Activated T-cell treated with anti-CD3 and anti-CD28 coated beads, Interleukin-2, amount 50 U/mL, for 1 hour (primary cell): Measurements from ENCODE around the gene CCDC148.
"Not testable (repeated sequence)": the region's sequence is repeated elsewhere in the genome, so short reads cannot be mapped to it uniquely, and the experiment has no call there.

Source experiments
- DNase-seq: peaks from one replicate; pipeline ENCODE4 v3.0.0-alpha.2; 2020

Gene CCDC148

GRCh38 chr2:158346032-158346431 is 110.5 kb downstream of the CCDC148 start:
- DNase-seq, result no peak

DNA sequence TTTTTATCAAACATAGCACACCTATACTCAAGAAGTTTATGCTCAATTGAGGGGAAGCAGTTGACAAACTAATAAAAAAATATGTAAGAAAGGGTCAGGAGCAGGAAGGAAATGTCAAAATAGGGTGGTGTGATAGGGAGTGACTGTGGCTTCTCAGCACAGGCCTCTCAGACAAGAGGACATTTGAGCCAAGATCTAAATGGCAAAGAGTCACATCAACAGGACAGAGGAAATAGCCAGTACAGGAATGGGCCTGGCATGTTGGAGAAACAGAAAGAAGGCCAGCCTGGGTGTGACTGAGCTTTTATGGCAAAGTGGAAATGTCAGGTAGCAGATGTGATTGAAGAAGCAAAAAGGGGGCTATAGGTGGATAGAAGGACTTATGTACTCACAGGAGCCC is 117.0 kb downstream of the CCDC148 start:
- no peak for DNase-seq

DNA sequence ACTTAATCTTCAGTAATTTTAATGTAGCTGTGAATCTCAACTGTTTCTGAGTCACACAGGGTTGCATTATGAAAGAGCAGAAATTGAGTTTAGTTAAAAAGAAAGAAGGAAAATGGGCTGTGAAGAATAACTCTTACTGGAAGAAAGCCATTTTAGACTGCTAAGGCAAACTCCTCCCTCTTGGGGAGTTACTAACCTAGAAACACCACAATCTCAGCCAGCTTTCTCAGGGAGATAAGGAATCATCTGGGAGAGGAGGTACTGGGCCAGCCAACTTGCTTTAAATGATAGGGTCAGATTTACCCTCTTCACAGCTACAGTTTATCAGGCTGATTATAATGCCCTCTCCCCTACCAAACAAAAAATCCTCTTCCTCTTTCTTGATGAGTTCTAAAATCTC is 119.5 kb downstream of the CCDC148 start:
- DNase-seq, result no peak

DNA sequence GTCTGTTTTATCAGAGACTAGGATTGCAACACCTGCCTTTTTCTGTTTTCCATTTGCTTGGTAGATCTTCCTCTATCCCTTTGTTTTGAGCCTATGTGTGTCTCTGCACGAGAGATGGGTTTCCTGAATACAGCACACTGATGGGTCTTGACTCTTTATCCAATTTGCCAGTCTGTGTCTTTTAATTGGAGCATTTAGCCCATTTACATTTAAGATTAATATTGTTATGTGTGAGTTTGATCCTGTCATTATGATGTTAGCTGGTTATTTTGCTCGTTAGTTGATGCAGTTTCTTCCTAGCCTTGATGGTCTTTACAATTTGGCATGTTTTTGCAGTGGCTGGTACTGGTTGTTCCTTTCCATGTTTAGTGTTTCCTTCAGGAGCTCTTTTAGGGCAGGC is 124.8 kb downstream of the CCDC148 start:
- DNase-seq, result not testable (repeated sequence)

GRCh38 chr2:158325782-158326340 is 130.7 kb downstream of the CCDC148 start:
- no peak for DNase-seq

DNA sequence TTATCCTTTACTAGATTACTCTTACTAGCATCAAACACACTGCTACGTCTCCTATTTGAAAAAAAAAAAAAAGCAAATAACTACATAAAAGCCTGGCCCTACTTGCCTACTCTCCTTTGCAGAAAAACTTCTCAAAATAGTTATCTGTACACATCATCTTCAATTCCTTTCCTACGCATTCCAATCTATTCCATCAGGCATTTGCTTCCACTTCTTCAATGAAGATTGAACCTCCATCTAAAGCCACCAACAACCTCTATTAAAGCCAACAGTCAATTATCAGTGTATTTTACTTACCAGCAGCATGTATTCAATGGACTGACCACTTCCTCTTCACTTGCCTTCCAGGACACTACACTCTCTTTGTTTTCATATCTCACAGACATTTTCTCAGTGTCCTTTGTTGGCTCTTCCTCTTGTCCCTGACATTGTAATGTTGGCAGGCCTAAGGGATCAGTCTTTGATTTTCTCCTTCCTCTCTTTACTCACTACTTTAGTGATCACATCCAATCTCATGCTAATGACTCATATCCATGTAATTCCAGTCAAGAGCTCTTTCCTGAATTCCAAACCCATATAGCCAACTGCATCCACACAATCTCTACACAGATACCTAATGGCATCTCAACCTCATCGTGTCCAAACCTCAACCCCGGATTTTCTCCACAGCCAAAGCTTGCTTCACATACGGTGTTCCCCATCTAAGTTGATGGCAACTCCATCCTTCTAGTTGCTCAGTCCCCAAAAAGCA is 131.3 kb downstream of the CCDC148 start:
- no peak for DNase-seq

DNA sequence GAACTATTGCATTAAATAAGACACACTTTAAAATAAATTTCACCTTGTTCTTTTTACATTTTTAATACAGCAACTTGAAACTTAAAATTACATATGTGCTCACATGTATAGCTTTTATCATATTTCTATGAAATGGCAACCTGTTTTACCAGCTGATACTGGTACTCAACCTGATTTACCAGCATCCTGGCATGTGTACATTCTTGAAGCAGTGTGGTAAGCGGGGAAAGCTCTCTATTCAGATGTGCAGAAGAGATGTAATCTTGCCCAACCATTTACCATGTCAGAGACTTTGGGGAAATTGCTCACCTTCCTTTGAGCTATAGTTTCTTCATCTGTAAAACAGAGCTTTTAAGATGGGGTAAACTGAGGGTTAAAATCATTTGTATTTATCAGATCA is 133.2 kb downstream of the CCDC148 start:
- DNase-seq, result no peak

GRCh38 chr2:158321264-158321663 is 135.3 kb downstream of the CCDC148 start:
- no peak for DNase-seq

DNA sequence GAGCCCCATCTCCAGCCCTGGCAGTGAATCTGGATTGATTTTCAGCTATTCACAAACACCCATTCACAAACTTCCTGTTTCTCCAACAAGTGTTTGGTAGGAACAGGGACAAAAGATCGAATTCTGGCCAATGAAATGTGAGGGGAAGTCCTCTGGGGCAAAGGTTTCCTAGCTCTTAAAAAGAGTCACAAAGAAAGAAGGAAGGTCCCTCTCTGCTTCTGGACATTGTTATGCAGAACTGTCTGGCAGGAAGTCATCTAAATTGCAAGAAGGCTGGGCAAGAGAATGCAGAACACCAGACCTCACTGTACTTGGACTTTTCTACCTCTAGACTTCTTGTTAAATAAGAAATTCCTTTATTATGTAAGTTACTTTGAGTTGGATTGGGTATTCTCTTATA is 137.3 kb downstream of the CCDC148 start:
- no peak for DNase-seq

- no peak for DNase-seq
Measured at GRCh38 chr2:158317642-158318041, 138.9 kb downstream of the CCDC148 start.

DNA sequence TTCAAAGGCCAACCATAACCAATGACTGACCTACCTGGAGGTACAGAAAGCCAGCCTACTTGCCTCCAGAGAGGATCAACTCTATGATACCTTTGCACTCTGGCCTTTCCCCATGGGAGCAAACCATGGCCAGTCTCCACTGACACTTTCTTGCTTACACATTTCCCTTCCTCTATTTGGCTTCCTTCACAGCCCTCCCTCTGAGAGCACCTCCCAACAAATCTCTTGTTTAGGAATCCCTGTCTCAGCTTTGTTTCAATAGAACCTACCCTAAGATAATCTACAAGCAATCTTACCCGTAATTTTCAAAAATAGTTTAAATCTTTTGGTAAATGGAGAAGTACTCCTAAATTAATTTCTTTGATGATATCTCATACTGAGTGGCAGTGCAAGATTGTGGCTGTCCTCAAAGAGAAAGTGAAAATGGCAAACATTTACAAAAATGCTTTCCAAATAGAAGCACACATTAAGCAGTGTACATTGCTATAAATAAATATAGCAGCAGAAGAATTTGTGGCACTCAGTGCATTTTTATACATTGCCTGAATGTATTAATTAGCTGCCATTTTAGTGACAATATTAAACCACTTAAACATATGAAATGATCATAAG is 140.6 kb downstream of the CCDC148 start:
- no peak for DNase-seq

DNA sequence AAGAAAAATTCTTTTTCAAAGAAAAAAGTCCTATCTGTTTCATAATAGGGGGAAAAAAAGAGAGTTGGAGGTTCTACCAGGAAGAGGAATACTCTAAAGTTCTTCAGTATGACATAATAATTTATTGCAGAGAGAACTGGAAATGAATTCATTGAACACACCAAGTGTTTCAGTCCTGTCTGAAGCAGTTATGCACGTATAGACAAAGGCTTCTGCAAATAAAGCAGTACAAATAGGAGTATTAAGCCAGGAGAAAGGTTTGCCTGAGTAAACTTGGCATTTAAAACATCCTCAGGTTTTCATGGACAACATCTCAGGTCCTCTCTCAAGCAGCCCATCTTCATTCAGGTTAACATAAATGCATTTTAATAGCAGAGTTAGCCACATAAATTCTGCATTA is 141.6 kb downstream of the CCDC148 start:
- DNase-seq, result no peak

- no peak for DNase-seq
Measured at GRCh38 chr2:158313734-158314133, 142.8 kb downstream of the CCDC148 start.

DNA sequence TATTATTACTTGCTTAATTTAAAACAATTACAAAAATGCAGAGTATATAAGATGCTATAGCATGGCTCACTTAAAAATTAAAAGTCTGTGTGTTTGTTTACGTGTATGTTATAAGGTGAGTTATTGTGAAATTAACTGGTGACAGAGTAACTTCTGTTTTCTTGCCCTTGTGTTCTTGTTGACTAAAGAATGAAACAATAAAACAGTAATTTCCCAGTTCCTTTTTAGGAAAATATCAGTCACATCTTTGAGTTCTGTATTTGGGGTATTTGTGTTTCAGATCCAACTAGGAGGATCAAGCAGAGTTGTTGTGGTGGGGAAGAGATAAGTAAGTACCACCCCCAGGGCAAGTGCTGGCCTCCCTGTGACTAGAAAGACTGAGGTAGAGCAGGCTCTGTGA is 143.6 kb downstream of the CCDC148 start:
- no peak for DNase-seq

- not testable (repeated sequence) for DNase-seq
Measured at GRCh38 chr2:158310407-158310806, 146.1 kb downstream of the CCDC148 start.

- DNase-seq, result no peak
Measured at GRCh38 chr2:158305501-158305900, 151.1 kb downstream of the CCDC148 start.

DNA sequence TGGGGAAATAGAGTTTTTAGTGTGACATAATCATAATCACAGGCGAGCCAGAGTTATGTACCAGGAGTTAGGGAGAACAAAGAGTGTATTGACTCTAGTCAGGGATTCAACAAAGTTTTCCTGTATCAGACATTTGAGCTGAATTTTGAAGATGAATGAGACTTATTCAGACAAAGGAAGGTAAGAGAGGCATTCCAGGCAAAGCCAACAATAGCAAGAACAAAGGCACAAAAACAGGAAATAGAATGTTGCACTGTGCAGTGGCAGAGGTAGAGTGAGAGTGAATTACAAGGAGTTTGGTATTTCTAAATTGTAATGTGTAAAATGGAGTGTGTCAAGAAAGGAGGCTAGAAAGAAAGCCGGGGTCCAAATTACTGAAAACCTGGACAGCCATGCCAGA is 156.2 kb downstream of the CCDC148 start:
- no peak for DNase-seq

DNA sequence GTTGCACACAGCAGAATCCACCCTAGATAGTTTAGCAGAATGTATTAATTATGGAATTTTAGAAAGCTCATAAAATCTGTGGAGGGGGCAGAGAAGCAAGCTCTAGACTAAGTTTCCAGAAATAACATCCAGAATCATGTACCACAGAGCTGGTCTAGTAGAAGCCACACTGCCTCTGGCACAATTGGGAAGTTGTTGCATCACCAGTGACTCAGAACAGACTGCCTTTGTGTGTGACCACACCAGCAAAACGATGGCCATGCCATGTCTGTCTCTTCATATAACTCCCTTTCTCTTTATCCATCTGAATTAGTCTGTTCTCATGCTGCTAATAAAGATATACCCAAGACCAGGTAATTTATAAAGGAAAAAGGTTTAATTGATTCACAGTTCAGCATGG is 158.9 kb downstream of the CCDC148 start:
- DNase-seq, result no peak

DNA sequence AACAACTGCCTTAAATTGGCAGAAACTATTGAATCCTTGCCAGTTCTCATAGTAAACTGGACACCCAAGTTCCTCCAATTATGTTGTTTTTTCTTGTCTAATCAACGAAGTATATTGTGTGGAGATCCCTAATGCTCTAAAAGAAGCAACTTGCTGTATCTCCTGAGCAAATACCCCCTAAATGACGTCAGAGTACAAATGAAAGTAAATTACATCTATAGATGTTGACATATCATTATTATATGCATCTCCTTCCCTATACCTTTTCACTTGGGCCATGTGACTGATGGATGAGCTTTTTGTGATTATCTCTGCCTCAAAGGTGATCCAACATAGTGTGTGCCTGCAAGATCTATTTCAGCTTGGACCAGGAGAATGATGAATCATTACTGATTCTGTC is 159.4 kb downstream of the CCDC148 start:
- DNase-seq, result no peak

- DNase-seq, result no peak
Measured at GRCh38 chr2:158293722-158294121, 162.8 kb downstream of the CCDC148 start.

DNA sequence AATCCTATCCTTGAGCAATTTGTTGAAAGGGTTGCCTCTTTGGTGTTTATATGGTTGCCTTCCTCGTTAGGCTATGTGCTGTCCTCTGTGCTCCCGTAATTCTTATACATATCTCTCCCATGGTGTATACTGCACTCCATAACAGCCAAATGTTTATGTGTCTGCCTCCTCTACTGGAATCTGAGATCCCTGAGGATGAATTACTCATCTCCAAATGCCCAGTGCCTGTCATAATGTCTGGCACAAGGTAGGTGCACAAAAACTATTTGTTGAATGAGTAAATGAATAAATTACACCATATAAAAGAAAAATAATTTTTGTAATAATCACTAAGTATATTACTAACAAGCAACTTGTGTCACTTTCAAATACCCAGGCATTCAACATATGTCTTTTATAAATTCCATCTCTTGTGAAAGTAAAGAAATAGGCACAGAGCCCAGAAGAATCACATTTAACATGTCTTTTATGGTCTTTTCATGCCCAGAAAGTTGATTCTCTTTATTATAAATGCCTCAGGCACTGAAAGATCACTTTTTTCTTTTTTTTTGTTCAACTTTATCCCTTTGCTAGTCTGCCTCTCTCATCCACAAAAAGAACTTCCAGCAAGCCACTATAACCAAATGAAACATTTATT is 164.9 kb downstream of the CCDC148 start:
- no peak for DNase-seq

DNA sequence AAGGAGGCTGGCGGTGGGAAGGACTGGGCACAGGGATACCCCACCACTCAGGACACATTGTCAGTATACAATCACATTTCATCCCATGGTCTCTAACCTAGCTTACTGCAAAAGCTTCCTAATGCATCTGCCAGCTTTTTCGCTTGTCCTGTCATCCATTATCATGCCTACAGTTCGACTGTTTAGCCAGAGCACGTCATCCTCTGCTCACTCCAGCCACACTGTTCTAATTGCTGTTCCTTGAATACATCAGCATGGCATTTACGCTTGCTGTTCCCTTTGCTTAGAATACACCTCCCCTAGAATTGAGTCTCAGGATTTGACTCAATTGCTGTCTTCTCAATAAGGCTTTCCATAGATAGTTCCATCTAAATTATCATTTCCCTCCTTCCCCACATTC is 166.3 kb downstream of the CCDC148 start:
- no peak for DNase-seq

- no peak for DNase-seq
Measured at GRCh38 chr2:158276619-158277471, 179.7 kb downstream of the CCDC148 start.
